Keratinocyte (primary cell): ENCODE data around the gene ATP6V0A1. TPM values are rescaled to one million over a fixed set of nuclear protein-coding genes. Genes with fewer than 3 reads are reported as not detected.

Experiments
- DNase-seq: peaks from one replicate; pipeline ENCODE4 v3.0.0-alpha.2; 2011; ENCODE audit warnings: low read depth, missing footprints, low spot score
- FAIRE-seq: peaks from 2 replicates; lab custom pipeline; 2011; peaks lifted over from hg19 to GRCh38; lab: Jason Lieb, UNC
- H2AFZ ChIP-seq: 2 replicates; pipeline ENCODE4 v1.6.0; 2012; ENCODE audit warnings: low read length, control low read depth, inconsistent platforms; ENCODE audit not compliant: control insufficient read depth
- H3K27ac ChIP-seq: 2 replicates; pipeline ENCODE4 v1.5.1; 2011; ENCODE audit warnings: low read length; ENCODE audit not compliant: control insufficient read depth, insufficient read depth
- H3K27me3 ChIP-seq: 3 replicates; pipeline ENCODE4 v1.6.0; 2011; ENCODE audit warnings: low read length; ENCODE audit not compliant: control insufficient read depth, insufficient read depth; ENCODE audit errors: extremely low read depth
- H3K36me3 ChIP-seq, 2 experiments: 2 replicates in 1 of 2; 3 replicates in 1 of 2; pipeline ENCODE4 v1.5.1; 2011; ENCODE audit warnings: low read length in 2 of 2, mild to moderate bottlenecking in 1 of 2; ENCODE audit not compliant: control insufficient read depth in 2 of 2, insufficient read depth in 2 of 2; ENCODE audit errors: extremely low read depth in 1 of 2
- H3K4me1 ChIP-seq: 3 replicates; pipeline ENCODE4 v1.5.1; 2011; ENCODE audit warnings: low read length; ENCODE audit not compliant: control insufficient read depth, insufficient read depth; ENCODE audit errors: extremely low read depth
- H3K4me2 ChIP-seq: 3 replicates; pipeline ENCODE4 v1.6.0; 2011; ENCODE audit warnings: low read depth, low read length; ENCODE audit not compliant: control insufficient read depth, insufficient read depth; ENCODE audit errors: extremely low read depth
- H3K4me3 ChIP-seq, 3 experiments: fragments of 200-600 bp in 1 of 3; sonication (generic) in 1 of 3; 2 replicates in 2 of 3; 3 replicates in 1 of 3; pipeline ENCODE4 v1.5.1; 2011 to 2016; ENCODE audit warnings: low read length in 3 of 3, mild to moderate bottlenecking in 3 of 3, control low read depth in 2 of 3, inconsistent platforms in 1 of 3, low read depth in 1 of 3, mixed read lengths in 1 of 3, mixed run types in 1 of 3, moderate library complexity in 1 of 3; ENCODE audit not compliant: control insufficient read depth in 2 of 3, insufficient read depth in 2 of 3; ENCODE audit errors: extremely low read depth in 1 of 3
- H3K79me2 ChIP-seq: 2 replicates; pipeline ENCODE4 v1.6.0; 2012; ENCODE audit warnings: low read length; ENCODE audit not compliant: control insufficient read depth, insufficient read depth
- H3K9ac ChIP-seq: 3 replicates; pipeline ENCODE4 v1.6.0; 2011; ENCODE audit warnings: low read length; ENCODE audit not compliant: control insufficient read depth, insufficient read depth; ENCODE audit errors: extremely low read depth
- H3K9me1 ChIP-seq: 3 replicates; pipeline ENCODE4 v1.6.0; 2011; ENCODE audit warnings: low read length; ENCODE audit not compliant: control insufficient read depth, insufficient read depth; ENCODE audit errors: extremely low read depth
- H3K9me3 ChIP-seq: 2 replicates; pipeline ENCODE4 v1.5.1; 2012; ENCODE audit warnings: low read depth, low read length; ENCODE audit not compliant: control insufficient read depth
- H4K20me1 ChIP-seq: 3 replicates; pipeline ENCODE4 v1.6.0; 2011; ENCODE audit warnings: low read length; ENCODE audit not compliant: control insufficient read depth, insufficient read depth; ENCODE audit errors: extremely low read depth
- CTCF ChIP-seq, 3 experiments: IDR thresholded peaks in 1 of 3; conservative IDR thresholded peaks in 1 of 3; optimal IDR thresholded peaks in 1 of 3; 2 replicates in 2 of 3; 3 replicates in 1 of 3; pipeline versions ENCODE3 to v1.5.1; 2011; ENCODE audit warnings: low read length in 3 of 3, mild to moderate bottlenecking in 3 of 3, moderate library complexity in 2 of 3, control low read depth in 1 of 3, inconsistent platforms in 1 of 3; ENCODE audit not compliant: insufficient read depth in 2 of 3; ENCODE audit errors: extremely low read depth in 1 of 3
- EZH2 ChIP-seq: IDR thresholded peaks from one replicate; pipeline ENCODE4 v1.6.1; 2012; ENCODE audit warnings: inconsistent platforms, mild to moderate bottlenecking, low read length, moderate library complexity
- dilution Hi-C: fragments of 300-500 bp; cut with MboI; formaldehyde crosslinking; loops from one replicate; pipeline ENCODE4 v1.7.0; 2020; ENCODE audit warnings: low sequenced_read_pairs; ENCODE audit not compliant: extremely low pct_ligation_motif_present
- polyA plus RNA-seq, 5 experiments: library from polyadenylated mRNA; depleted of rRNA in 3 of 5; stranded (reverse) in 3 of 5; stranded (forward) in 1 of 5; unstranded in 1 of 5; fragments of >200 nt; gene quantifications; 1 replicate in 1 of 5; 2 replicates in 3 of 5; 3 replicates in 1 of 5; pipeline versions ENCODE4 v1.2.1 to v1.2.3, GENCODE V29; 2011 to 2012; ENCODE audit warnings: missing spikeins in 2 of 5, low read depth in 1 of 5, low replicate concordance in 1 of 5

ATP6V0A1 gene
- polyA plus RNA-seq, 1 donor (not counting 4 experiments of a cell fraction or from before 2014, with no cell fraction given) = 24.0 TPM

GRCh38 chr17:42536048-42536371, 77.3 kb downstream of the ATP6V0A1 start, which contains the start of gene NAGLU:
Gene NAGLU, plus strand, starts transcription at chr17:42536241. Its CDS starts 32 bp downstream, at chr17:42536273.
- peak within 1 kb of the TSS; percentile 82 for H2AFZ ChIP-seq
- no peak for FAIRE-seq
- no peaks in the 10 kb centered on the region for H4K20me1 ChIP-seq
- no peak for DNase-seq
- TF ChIP-seq CTCF (optimal IDR thresholded peaks at IDR 0.05 in 1 of 3, IDR thresholded peaks at IDR 0.05 in 1 of 3, conservative IDR thresholded peaks at IDR 0.05 in 1 of 3; ENCODE audit: extremely low read depth in 1 of 3, insufficient read depth in 2 of 3, low read length in 3 of 3) (no peak), EZH2 (no peak)
- peaks cover 0 to 2% of the 10 kb centered on the region in 2 experiments for H3K36me3 ChIP-seq
- peaks cover 5% of the 10 kb centered on the region for H3K79me2 ChIP-seq
- peak within 1 kb of the TSS; percentile 99 for H3K4me2 ChIP-seq
- H3K9me1 ChIP-seq = no peaks in the 10 kb centered on the region
- peak within 1 kb of the TSS; percentile 82 for H3K9ac ChIP-seq
- H3K27me3 ChIP-seq = no peaks in the 10 kb centered on the region
- H3K4me1 ChIP-seq = peaks cover 21% of the 10 kb centered on the region
- dilution Hi-C loops = no loop called here
- H3K27ac ChIP-seq = peak within 1 kb of the TSS; percentile 27
- H3K4me3 ChIP-seq = peak within 1 kb of the TSS; percentile 59 to 91 (median 66)
- no peaks in the 10 kb centered on the region for H3K9me3 ChIP-seq

- FAIRE-seq (no peak), DNase-seq (no peak)
- H3K36me3 ChIP-seq = peaks cover 0 to 5% of the 10 kb centered on the region in 2 experiments
- H3K79me2 ChIP-seq = peaks cover 5% of the 10 kb centered on the region
- no peaks in the 10 kb centered on the region for H3K9me1 ChIP-seq
- H3K4me3 ChIP-seq = peak overlapping the region; percentile 59 to 91 (median 66)
- H3K27me3 ChIP-seq = no peaks in the 10 kb centered on the region
- peak overlapping the region; percentile 82 for H3K9ac ChIP-seq
- H3K4me1 ChIP-seq = peaks cover 23% of the 10 kb centered on the region
- peak overlapping the region; percentile 76 for H2AFZ ChIP-seq
- H3K27ac ChIP-seq = peak overlapping the region; percentile 27
- no peaks in the 10 kb centered on the region for H4K20me1 ChIP-seq
- TF ChIP-seq EZH2 (no peak), CTCF (optimal IDR thresholded peaks at IDR 0.05 in 1 of 3, IDR thresholded peaks at IDR 0.05 in 1 of 3, conservative IDR thresholded peaks at IDR 0.05 in 1 of 3; ENCODE audit: extremely low read depth in 1 of 3, insufficient read depth in 2 of 3, low read length in 3 of 3) (no peak)
- H3K4me2 ChIP-seq = peak overlapping the region; percentile 99
- dilution Hi-C loops = no loop called here
- H3K9me3 ChIP-seq = no peaks in the 10 kb centered on the region
Observed at GRCh38 chr17:42536372-42537155, 77.9 kb downstream of the ATP6V0A1 start.
